ENCODE measurements around the gene C1QB.

Gene C1QB

DNA sequence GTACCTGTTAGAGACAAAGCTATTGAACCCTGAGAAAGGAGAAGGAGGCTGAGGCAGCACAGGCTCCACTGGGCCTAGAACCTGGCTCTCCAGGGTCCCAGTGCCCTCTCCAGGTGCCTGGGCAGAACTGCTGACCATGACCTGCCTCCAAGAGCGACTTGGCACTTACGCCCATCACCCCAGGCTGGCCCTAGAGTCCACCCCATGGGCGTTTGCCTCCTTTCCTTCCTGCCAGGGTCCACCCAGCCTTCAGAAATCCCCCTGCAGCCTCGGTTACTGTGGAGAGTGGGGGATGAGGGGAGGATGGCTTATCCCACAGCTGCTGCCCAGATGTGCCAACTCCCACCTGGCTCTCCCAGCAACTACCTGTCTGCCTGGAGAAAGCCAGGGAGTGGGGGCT, 31.3 kb upstream of the C1QB start:
- Mint-ChIP-seq H3K4me3 (no peak overlapping the region), H3K4me1 (ENCODE audit: low read depth) (peaks cover 9% of the 10 kb centered on the region), H3K9me3 (no peaks in the 10 kb centered on the region), H3K27me3 (peaks cover 48% of the 10 kb centered on the region), H3K36me3 (ENCODE audit: low read depth) (no peaks in the 10 kb centered on the region), H3K27ac (no peak overlapping the region)
- intact Hi-C loops (cut with micrococcal nuclease), result no loop called here

DNA sequence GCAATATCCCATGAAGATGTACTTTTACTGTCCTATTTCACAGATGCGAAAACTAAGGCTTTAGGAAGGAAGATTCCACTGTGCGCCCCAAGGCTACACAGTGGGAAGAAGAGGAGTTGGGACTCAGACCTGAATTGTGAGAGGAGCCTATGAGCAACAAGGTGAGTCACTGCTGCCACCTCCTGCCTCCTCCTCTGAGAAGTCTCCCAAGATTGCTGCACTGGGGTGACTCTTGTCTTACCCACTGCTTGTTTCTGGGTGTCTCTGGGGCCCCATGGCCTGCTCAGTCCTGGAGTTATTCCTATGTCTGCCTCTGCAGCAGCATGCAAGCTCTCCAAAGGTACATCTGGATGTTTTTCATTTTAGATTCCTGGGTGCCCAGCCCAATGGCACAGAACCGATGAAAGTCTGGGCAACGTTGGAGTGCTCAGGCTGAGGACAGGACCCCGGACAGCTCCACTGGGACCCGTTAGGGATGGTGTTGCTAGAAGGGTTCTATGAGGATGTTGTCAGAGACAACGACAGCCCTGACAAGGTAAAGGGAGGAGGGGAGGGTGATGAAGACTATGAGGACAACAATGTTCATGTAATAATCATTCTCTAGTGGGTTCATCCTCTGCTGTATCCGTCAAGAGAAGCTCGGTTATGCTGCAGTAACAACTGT, 27.6 kb upstream of the C1QB start:
- no peaks in the 10 kb centered on the region for H3K9me3 Mint-ChIP-seq
- no peaks in the 10 kb centered on the region for H3K36me3 Mint-ChIP-seq (ENCODE audit: low read depth)
- H3K4me3 Mint-ChIP-seq, result no peak overlapping the region
- H3K27ac Mint-ChIP-seq, result no peak overlapping the region
- intact Hi-C loops (cut with micrococcal nuclease), result no loop called here
- H3K4me1 Mint-ChIP-seq (ENCODE audit: low read depth), result peaks cover 23% of the 10 kb centered on the region
- peaks cover 57% of the 10 kb centered on the region for H3K27me3 Mint-ChIP-seq

DNA sequence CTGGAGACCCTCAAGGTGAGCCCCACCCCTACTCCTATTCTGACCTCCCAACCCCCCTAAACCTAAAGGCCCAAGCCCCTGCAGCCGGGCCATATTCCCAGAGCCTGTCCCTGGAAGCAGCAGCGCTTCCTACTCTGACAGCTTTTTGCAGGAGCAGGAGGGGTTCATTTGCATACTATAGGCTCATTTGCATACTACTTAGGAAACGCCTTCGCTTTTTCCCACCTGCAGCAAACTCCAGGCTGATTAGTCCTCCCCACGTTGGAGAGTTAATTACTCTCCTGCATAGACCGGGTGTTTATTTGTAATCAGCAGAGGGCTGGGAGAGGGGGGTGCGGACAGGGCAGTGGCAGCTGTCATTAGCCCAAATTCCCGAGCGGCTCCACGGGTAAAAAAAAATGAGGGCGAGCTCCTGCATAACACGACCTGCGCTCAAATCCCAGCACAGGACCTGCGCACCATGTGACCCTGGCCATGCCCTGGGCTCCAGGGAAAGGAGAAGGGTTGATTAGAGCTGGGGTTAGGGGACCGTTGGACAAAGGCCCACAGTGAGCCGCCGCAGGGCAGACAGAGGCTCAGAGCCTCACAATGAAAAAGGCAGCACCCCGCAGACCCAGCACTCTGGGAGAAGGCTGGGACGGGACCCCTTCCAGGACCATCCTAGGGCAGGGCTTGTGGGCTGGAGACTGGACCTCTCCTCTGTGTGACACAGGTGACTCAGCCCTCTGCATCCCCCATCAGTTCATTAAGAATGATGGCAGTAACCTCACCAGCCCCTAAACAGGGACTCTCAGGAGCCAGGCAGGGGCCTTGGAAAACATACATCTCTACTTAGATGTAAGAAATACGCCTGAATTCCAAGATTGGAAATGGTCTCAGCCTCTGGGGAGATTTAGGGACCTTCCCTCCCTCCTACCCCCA, 26.5 kb upstream of the C1QB start:
- Mint-ChIP-seq H3K4me1 (ENCODE audit: low read depth) (peaks cover 25% of the 10 kb centered on the region), H3K27ac (peak overlapping the region; percentile 12), H3K4me3 (no peak overlapping the region), H3K9me3 (no peaks in the 10 kb centered on the region), H3K36me3 (ENCODE audit: low read depth) (no peaks in the 10 kb centered on the region), H3K27me3 (peaks cover 63% of the 10 kb centered on the region)
- intact Hi-C loops (cut with micrococcal nuclease), result no loop called here

DNA sequence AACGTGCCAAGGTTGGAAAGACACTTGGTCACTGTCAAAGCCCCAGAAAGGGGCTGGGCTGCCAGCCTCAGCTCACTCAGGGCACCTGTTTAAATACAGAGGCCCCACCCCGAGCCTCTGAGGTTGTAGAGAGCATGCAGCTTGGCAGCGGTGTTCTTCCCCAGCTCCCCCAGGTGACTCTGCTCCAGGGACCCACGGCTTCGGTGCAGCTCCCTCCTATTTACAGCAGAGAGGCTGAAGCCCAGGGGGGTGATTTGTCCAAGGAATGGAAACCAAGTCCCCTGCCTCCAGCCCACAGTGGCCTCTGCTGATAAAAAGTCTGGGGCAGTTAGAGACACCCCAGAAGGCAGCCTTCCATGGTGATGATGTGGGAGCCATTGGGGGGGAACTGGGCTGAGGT, 25.7 kb upstream of the C1QB start:
- H3K36me3 Mint-ChIP-seq (ENCODE audit: low read depth), result no peaks in the 10 kb centered on the region
- peaks cover 25% of the 10 kb centered on the region for H3K4me1 Mint-ChIP-seq (ENCODE audit: low read depth)
- intact Hi-C loops (cut with micrococcal nuclease), result no loop called here
- no peaks in the 10 kb centered on the region for H3K9me3 Mint-ChIP-seq
- H3K27ac Mint-ChIP-seq, result peak overlapping the region; percentile 12
- H3K27me3 Mint-ChIP-seq, result peaks cover 59% of the 10 kb centered on the region
- no peak overlapping the region for H3K4me3 Mint-ChIP-seq

DNA sequence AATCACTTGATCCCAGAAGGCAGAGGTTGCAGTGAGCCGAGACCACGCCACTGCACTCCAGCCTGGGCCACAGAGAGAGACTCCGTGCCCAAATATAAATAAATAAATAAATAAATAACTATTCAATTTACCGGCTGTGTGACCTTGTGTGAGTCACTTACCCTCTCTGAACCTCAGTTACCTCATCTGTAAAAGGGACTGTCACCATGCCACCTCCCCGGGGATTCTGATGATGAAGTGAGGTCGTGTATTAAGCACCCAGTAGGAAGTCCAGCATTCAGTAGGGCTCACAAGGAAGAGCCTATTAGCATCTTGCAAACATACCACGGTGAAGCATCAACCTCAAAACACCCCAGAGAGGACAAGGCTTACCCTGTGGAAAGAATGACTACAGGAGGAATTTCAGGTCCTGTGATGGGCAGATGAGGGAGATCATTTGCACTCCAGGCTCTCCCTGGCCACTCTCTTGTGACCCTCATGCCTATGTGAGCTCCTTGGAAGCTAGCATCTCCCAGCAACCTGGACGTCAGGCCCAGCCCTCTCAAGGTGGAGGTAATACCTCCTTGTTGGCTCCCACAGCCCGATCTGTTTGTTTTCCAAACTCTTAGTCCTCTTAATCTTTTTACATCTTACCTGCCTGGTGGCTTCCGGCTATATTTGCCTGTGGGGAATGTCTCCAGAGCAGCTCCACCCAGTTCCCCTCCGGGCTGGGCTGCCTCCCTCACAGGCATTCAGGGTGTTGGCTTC, 24.2 kb upstream of the C1QB start:
- Mint-ChIP-seq H3K27ac (no peak overlapping the region), H3K4me3 (no peak overlapping the region), H3K27me3 (peaks cover 71% of the 10 kb centered on the region), H3K9me3 (no peaks in the 10 kb centered on the region), H3K36me3 (ENCODE audit: low read depth) (no peaks in the 10 kb centered on the region), H3K4me1 (ENCODE audit: low read depth) (peaks cover 32% of the 10 kb centered on the region)
- intact Hi-C loops (cut with micrococcal nuclease), result no loop called here

DNA sequence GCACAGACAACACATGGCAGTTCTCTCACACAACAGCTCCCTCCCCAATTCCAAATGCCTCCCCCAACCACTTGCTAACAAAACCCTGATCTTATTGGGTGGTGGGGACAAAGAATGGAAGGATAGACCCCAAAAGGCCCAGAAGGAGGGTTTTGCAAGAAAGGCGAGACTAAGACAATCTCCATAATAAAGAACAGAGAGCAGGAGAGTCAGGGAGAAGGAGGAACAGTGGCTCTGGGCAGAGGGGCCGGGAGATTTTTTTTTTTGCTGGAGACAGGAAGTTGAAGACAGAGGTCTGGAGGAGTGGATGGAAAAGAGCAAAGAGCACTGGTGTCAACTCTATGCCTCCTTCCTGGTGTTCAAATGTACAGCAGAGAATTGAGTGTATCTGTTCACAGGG, 23.1 kb upstream of the C1QB start:
- H3K4me1 Mint-ChIP-seq (ENCODE audit: low read depth), result peaks cover 41% of the 10 kb centered on the region
- no peak overlapping the region for H3K4me3 Mint-ChIP-seq
- peaks cover 74% of the 10 kb centered on the region for H3K27me3 Mint-ChIP-seq
- H3K36me3 Mint-ChIP-seq (ENCODE audit: low read depth), result no peaks in the 10 kb centered on the region
- intact Hi-C loops (cut with micrococcal nuclease), result no loop called here
- no peaks in the 10 kb centered on the region for H3K9me3 Mint-ChIP-seq
- no peak overlapping the region for H3K27ac Mint-ChIP-seq

DNA sequence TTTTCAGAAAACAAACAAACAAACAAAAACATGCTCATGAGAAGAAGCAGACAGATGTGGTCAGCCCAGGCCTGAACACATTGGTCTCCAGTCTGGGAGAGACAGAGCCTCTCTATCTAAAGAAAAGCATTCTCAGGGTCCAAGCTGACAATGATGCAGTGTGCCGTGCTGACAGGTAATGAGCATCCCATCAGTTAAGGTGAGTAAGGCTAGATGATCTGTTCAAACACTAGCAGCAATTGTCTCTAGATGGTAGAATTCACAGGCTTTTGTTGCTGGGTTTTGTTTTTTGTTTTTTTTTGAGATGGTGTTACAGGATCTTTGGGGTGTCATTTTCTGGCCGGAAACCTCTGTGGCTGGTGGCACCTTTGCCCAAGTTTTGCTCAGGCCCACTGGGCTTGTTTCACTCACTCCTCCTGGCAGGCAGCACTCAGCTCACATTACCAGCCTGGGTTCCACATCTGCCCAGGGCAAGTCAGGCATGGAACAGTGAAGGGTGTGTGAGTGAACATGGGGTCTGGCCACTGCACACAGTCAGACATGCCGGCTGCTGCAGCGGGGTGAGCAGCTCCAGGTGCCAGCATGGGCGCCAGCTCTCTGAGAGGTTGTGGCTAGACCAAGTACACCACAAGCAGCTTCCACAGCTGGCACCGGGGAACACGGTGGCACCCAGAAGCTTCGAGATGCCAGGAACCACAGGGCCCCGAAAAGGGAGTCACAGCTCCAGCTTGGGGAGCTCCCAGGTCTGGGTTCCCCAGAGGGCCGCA, 19.2 kb upstream of the C1QB start:
- intact Hi-C loops (cut with micrococcal nuclease), result no loop called here
- H3K36me3 Mint-ChIP-seq (ENCODE audit: low read depth), result peaks cover 27% of the 10 kb centered on the region

DNA sequence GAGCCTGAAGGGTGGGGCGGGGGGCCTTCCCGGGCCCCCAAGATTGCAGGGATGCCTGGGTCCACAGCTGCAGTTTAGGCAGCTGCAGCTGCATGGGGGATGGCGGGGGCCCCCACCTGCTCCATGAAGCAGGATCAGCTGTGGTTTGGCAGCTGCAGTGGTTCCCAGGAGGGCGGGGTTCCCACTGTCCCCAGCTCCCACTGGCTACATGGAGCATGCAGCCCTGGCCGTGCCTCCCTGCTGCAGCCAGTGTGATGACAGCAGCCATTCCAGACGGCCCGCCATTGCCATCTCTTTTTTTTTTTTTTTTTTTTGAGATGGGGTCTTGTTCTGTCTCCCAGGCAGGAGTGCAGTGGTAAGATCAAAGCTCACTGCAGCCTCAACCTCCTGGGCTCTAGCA, 17.6 kb upstream of the C1QB start:
- Mint-ChIP-seq H3K9me3 (no peaks in the 10 kb centered on the region), H3K4me3 (no peak overlapping the region), H3K36me3 (ENCODE audit: low read depth) (peaks cover 43% of the 10 kb centered on the region), H3K27me3 (peaks cover 37% of the 10 kb centered on the region), H3K4me1 (ENCODE audit: low read depth) (peaks cover 58% of the 10 kb centered on the region), H3K27ac (peak overlapping the region; percentile 72)
- intact Hi-C loops (cut with micrococcal nuclease), result no loop called here

More for the DNA sequence above, 19.2 kb upstream of the C1QB start:
- no peaks in the 10 kb centered on the region for H3K9me3 Mint-ChIP-seq
- H3K4me3 Mint-ChIP-seq, result no peak overlapping the region
- peaks cover 64% of the 10 kb centered on the region for H3K4me1 Mint-ChIP-seq (ENCODE audit: low read depth)
- H3K27me3 Mint-ChIP-seq, result peaks cover 47% of the 10 kb centered on the region
- H3K27ac Mint-ChIP-seq, result peak overlapping the region; percentile 3

DNA sequence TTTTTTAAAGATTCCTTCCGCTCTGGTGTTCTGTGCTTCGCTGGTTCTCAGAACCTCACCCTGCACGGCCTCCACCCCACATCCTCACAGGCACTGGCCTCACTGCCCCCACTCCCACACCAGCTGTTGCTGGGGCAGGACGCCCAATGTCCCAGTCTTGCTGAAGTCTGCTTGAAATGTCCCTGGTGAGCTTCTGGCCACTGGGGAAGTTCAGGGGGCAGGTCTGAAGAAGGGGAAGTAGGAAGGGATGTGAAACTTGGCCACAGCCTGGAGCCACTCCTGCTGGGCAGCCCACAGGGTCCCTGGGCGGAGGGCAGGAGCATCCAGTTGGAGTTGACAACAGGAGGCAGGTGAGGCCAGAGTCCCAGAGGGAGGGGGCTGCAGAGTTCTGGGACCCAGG, 16.7 kb upstream of the C1QB start, which contains the start of gene C1QA:
Gene C1QA (plus strand): TSS at position 276 of the 400 bp plus-strand sequence. CDS start 989 bp downstream, outside the sequence.
- H3K27ac Mint-ChIP-seq, result peak within 1 kb of the TSS; percentile 72
- intact Hi-C loops (cut with micrococcal nuclease), result no loop called here
- peaks cover 51% of the 10 kb centered on the region for H3K36me3 Mint-ChIP-seq (ENCODE audit: low read depth)
- no peaks in the 10 kb centered on the region for H3K9me3 Mint-ChIP-seq
- H3K4me1 Mint-ChIP-seq (ENCODE audit: low read depth), result peaks cover 64% of the 10 kb centered on the region
- H3K27me3 Mint-ChIP-seq, result peaks cover 30% of the 10 kb centered on the region
- peak within 1 kb of the TSS; percentile 79 for H3K4me3 Mint-ChIP-seq

DNA sequence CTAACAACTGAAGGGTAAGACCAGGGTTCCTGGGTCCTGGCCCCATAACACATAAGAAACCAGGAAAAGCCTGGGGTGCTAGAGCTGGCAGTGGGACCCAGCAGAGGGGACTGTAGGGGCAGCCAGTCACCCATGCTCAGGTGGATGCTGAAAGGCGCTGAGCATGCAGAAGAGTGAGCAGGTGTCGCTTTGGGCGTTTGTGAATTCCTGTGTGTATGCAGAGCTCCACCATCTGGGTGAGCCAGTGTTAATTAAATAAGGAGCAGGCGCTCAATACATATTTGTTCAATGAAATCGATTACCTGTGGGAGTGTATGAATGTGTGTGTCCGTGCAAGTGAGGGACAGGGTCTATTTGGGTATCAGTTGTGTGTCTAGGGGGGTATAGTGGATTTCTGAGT, 16.1 kb upstream of the C1QB start:
- peaks cover 69% of the 10 kb centered on the region for H3K4me1 Mint-ChIP-seq (ENCODE audit: low read depth)
- peaks cover 55% of the 10 kb centered on the region for H3K36me3 Mint-ChIP-seq (ENCODE audit: low read depth)
- peak overlapping the region; percentile 79 for H3K4me3 Mint-ChIP-seq
- peaks cover 30% of the 10 kb centered on the region for H3K27me3 Mint-ChIP-seq
- intact Hi-C loops (cut with micrococcal nuclease), result no loop called here
- H3K9me3 Mint-ChIP-seq, result no peaks in the 10 kb centered on the region
- H3K27ac Mint-ChIP-seq, result peak overlapping the region; percentile 72

DNA sequence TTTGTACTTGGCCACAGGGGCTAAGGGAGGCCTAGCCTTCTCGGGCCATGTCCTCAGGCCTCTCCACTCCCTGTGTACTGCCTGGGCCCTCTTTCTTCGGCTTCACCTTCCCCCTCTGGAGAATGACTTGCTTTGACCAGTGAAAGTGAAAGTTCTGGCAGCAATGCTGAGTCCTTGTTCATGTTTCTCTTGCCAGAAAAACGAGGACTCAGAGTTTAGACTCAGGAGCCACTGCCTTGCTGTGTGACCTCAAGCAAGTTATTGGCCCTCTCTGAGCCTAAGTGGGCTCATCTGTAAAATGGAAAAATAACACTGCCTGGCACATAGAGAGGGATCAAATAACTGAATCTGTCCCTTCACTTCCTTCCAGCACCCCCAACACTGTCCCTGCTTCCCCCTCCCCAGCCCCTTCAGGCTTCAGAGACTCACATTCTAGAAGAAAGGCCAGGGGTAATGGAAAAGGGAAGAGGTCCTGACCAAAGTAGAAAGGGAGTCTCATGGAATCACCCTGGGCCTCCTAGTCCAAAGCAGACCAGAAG, 15.1 kb upstream of the C1QB start:
- Mint-ChIP-seq H3K4me1 (ENCODE audit: low read depth) (peaks cover 79% of the 10 kb centered on the region), H3K27ac (peak overlapping the region; percentile 72), H3K4me3 (peak overlapping the region; percentile 79), H3K36me3 (ENCODE audit: low read depth) (peaks cover 55% of the 10 kb centered on the region), H3K27me3 (peaks cover 25% of the 10 kb centered on the region), H3K9me3 (no peaks in the 10 kb centered on the region)
- intact Hi-C loops (cut with micrococcal nuclease), result no loop called here

DNA sequence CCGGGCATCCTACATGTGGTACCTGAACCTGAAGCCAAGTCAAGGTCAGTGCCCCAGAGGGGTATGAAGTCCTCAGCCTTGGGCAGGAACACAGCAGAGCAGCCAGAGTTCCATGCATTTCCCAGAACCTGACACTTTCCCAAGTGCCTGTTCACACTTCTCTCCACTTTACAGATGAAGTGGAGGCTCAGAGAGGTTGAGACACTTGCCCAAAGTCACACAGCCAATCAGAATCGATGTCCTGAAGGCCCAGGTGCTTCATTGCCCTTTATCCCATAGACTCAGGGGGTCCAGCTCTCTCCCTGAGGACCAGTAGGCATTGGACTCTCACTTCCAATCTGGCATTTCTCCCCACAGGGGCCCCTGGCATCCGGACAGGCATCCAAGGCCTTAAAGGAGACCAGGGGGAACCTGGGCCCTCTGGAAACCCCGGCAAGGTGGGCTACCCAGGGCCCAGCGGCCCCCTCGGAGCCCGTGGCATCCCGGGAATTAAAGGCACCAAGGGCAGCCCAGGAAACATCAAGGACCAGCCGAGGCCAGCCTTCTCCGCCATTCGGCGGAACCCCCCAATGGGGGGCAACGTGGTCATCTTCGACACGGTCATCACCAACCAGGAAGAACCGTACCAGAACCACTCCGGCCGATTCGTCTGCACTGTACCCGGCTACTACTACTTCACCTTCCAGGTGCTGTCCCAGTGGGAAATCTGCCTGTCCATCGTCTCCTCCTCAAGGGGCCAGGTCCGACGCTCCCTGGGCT, 14.4 kb upstream of the C1QB start:
- H3K4me3 Mint-ChIP-seq, result peak overlapping the region; percentile 79
- intact Hi-C loops (cut with micrococcal nuclease), result no loop called here

More for the DNA sequence above, 14.4 kb upstream of the C1QB start:
- Mint-ChIP-seq H3K27me3 (peaks cover 19% of the 10 kb centered on the region), H3K36me3 (ENCODE audit: low read depth) (peaks cover 61% of the 10 kb centered on the region), H3K27ac (peak overlapping the region; percentile 72), H3K9me3 (no peaks in the 10 kb centered on the region), H3K4me1 (ENCODE audit: low read depth) (peaks cover 82% of the 10 kb centered on the region)
